Spinal cord (tissue), 10 donors: ENCODE results near the gene SUGP2. TPM values are rescaled to one million over a fixed set of nuclear protein-coding genes. Genes with fewer than 3 reads are reported as not detected.

Source experiments
- DNase-seq, 6 donors: peaks; one replicate each; pipeline versions ENCODE4 v3.0.0 to v3.0.0-alpha.2; 2013 to 2015; ENCODE audit warnings: low spot score in 6 of 6, low read depth in 4 of 6
- H3K27ac ChIP-seq: one replicate; pipeline ENCODE4 v1.5.1; 2013; ENCODE audit warnings: low read depth, low read length, control low read depth
- H3K27me3 ChIP-seq: one replicate; pipeline ENCODE4 v1.6.1; 2013; ENCODE audit warnings: low read length; ENCODE audit not compliant: control insufficient read depth, insufficient read depth
- H3K36me3 ChIP-seq: one replicate; pipeline ENCODE4 v1.6.1; 2013; ENCODE audit warnings: low read length; ENCODE audit not compliant: control insufficient read depth, insufficient read depth
- H3K4me1 ChIP-seq: one replicate; pipeline ENCODE4 v1.6.1; 2013; ENCODE audit warnings: low read length; ENCODE audit not compliant: control insufficient read depth, insufficient read depth
- H3K4me3 ChIP-seq: one replicate; pipeline ENCODE4 v1.5.1; 2013; ENCODE audit warnings: low read depth, low read length, control low read depth
- H3K9me3 ChIP-seq: one replicate; pipeline ENCODE4 v1.6.1; 2013; ENCODE audit warnings: low read length; ENCODE audit not compliant: control insufficient read depth, insufficient read depth
- WGBS: methylation state at CpG from one replicate; pipeline ENCODE4 v1.1.5; 2013; ENCODE audit warnings: missing lambda C conversion rate; ENCODE audit not compliant: insufficient coverage; 5-methylcytosine and 5-hydroxymethylcytosine counted together
- polyA plus RNA-seq, 2 donors: library from polyadenylated mRNA; unstranded; fragments of 120-200 nt; gene quantifications; one replicate each; pipeline ENCODE4 v1.2.1, GENCODE V29; 2013; ENCODE audit not compliant: insufficient read length in 2 of 2
- total RNA-seq, 2 donors: library from RNA; depleted of rRNA in 1 of 2; stranded (reverse); fragments of 120-200 nt in 1 of 2; fragments of >200 nt in 1 of 2; gene quantifications; one replicate each; pipeline versions ENCODE4 v1.2.3 to v1.2.4, GENCODE V29; 2013 to 2014
- donor health status: healthy.

SUGP2 gene
- total and polyA plus RNA-seq, 4 donors = 76.8 to 198 (median 129) TPM

- no peak for DNase-seq
- no peak overlapping the region for H3K4me3 ChIP-seq
- WGBS = 87% methylated on average over 6 of the region's 7 CpGs
- H3K9me3 ChIP-seq = no peaks in the 10 kb centered on the region
- H3K36me3 ChIP-seq = peaks cover 2% of the 10 kb centered on the region
- H3K27ac ChIP-seq = no peak overlapping the region
- H3K4me1 ChIP-seq = peaks cover 2% of the 10 kb centered on the region
- no peaks in the 10 kb centered on the region for H3K27me3 ChIP-seq
Measured at GRCh38 chr19:18951721-18952281, 81.5 kb downstream of the SUGP2 start.

- peaks cover 3% of the 10 kb centered on the region for H3K36me3 ChIP-seq
- no peak overlapping the region for H3K27ac ChIP-seq
- no peak overlapping the region for H3K4me3 ChIP-seq
- no peak for DNase-seq
- H3K27me3 ChIP-seq = no peaks in the 10 kb centered on the region
- H3K4me1 ChIP-seq = peaks cover 2% of the 10 kb centered on the region
- WGBS = 100% methylated on average over 1 of the region's 3 CpGs
- no peaks in the 10 kb centered on the region for H3K9me3 ChIP-seq
Measured at GRCh38 chr19:18949858-18950257, 83.5 kb downstream of the SUGP2 start.

GRCh38 chr19:18948976-18949356 is 84.4 kb downstream of the SUGP2 start:
- 83% methylated on average over 3 of the region's 5 CpGs for WGBS
- Histone ChIP-seq H3K27me3 (no peaks in the 10 kb centered on the region), H3K36me3 (peaks cover 3% of the 10 kb centered on the region)

GRCh38 chr19:18948075-18948975 is 85.0 kb downstream of the SUGP2 start:
- Histone ChIP-seq H3K4me1 (peaks cover 6% of the 10 kb centered on the region), H3K27ac (no peak overlapping the region), H3K4me3 (no peak overlapping the region), H3K36me3 (peaks cover 3% of the 10 kb centered on the region), H3K9me3 (no peaks in the 10 kb centered on the region), H3K27me3 (no peaks in the 10 kb centered on the region)
- no peak for DNase-seq
- 89% methylated on average over 15 of the region's 15 CpGs for WGBS

More at GRCh38 chr19:18948976-18949356, 84.4 kb downstream of the SUGP2 start:
- Histone ChIP-seq H3K9me3 (no peaks in the 10 kb centered on the region), H3K4me3 (no peak overlapping the region), H3K4me1 (peaks cover 2% of the 10 kb centered on the region), H3K27ac (no peak overlapping the region)
- no peak for DNase-seq

GRCh38 chr19:18946918-18947317 is 86.4 kb downstream of the SUGP2 start:
- Histone ChIP-seq H3K4me3 (no peak overlapping the region), H3K27me3 (no peaks in the 10 kb centered on the region), H3K9me3 (no peaks in the 10 kb centered on the region), H3K36me3 (peaks cover 3% of the 10 kb centered on the region), H3K27ac (no peak overlapping the region), H3K4me1 (peaks cover 11% of the 10 kb centered on the region)
- WGBS = 79% methylated on average over 12 of the region's 14 CpGs
- no peak for DNase-seq

- peaks cover 17% of the 10 kb centered on the region for H3K4me1 ChIP-seq
- no peak for DNase-seq
- peaks cover 3% of the 10 kb centered on the region for H3K36me3 ChIP-seq
- H3K9me3 ChIP-seq = no peaks in the 10 kb centered on the region
- H3K4me3 ChIP-seq = no peak overlapping the region
- no peak overlapping the region for H3K27ac ChIP-seq
- no peaks in the 10 kb centered on the region for H3K27me3 ChIP-seq
Measured at GRCh38 chr19:18946335-18946734, 87.0 kb downstream of the SUGP2 start.

- no peaks in the 10 kb centered on the region for H3K9me3 ChIP-seq
- no peak overlapping the region for H3K27ac ChIP-seq
- H3K4me1 ChIP-seq = peaks cover 22% of the 10 kb centered on the region
- DNase-seq = no peak
- WGBS = 91% methylated on average over 7 of the region's 9 CpGs
- no peak overlapping the region for H3K4me3 ChIP-seq
- peaks cover 3% of the 10 kb centered on the region for H3K36me3 ChIP-seq
- H3K27me3 ChIP-seq = no peaks in the 10 kb centered on the region
Measured at GRCh38 chr19:18945297-18945696, 88.0 kb downstream of the SUGP2 start.

GRCh38 chr19:18943465-18943864 is 89.9 kb downstream of the SUGP2 start:
- WGBS = 58% methylated on average over 4 of the region's 4 CpGs
- H3K36me3 ChIP-seq = peaks cover 8% of the 10 kb centered on the region

GRCh38 chr19:18942692-18943091 is 90.6 kb downstream of the SUGP2 start:
- peaks cover 32% of the 10 kb centered on the region for H3K4me1 ChIP-seq
- H3K36me3 ChIP-seq = peaks cover 15% of the 10 kb centered on the region
- H3K9me3 ChIP-seq = no peaks in the 10 kb centered on the region
- H3K27ac ChIP-seq = no peak overlapping the region
- DNase-seq = no peak
- H3K4me3 ChIP-seq = no peak overlapping the region
- 100% methylated on average over 4 of the region's 6 CpGs for WGBS
- H3K27me3 ChIP-seq = no peaks in the 10 kb centered on the region

More at GRCh38 chr19:18943465-18943864, 89.9 kb downstream of the SUGP2 start:
- H3K27me3 ChIP-seq = no peaks in the 10 kb centered on the region
- H3K4me1 ChIP-seq = peaks cover 33% of the 10 kb centered on the region
- no peak overlapping the region for H3K27ac ChIP-seq
- no peaks in the 10 kb centered on the region for H3K9me3 ChIP-seq
- H3K4me3 ChIP-seq = no peak overlapping the region
- DNase-seq = no peak
